Choroid plexus epithelial cell (primary cell): ENCODE data around the gene CEMIP2.
"Not testable (repeated sequence)": the region's sequence is repeated elsewhere in the genome, so short reads cannot be mapped to it uniquely, and the experiment has no call there.

Experiments
- DNase-seq: peaks from one replicate; pipeline ENCODE4 v3.0.0-alpha.2; 2010; ENCODE audit warnings: low read depth
- H3K4me3 ChIP-seq: 2 replicates; pipeline ENCODE4 v1.5.1; 2011; ENCODE audit warnings: low read depth, mild to moderate bottlenecking, control low read depth, low read length, moderate library complexity
- TF ChIP-seq, protein P1 (sequence below): conservative IDR thresholded peaks from 2 replicates; pipeline ENCODE4 v1.5.1; 2011; ENCODE audit warnings: low read depth, mild to moderate bottlenecking, control low read depth, inconsistent platforms, low read length, moderate library complexity

CEMIP2 gene

DNA sequence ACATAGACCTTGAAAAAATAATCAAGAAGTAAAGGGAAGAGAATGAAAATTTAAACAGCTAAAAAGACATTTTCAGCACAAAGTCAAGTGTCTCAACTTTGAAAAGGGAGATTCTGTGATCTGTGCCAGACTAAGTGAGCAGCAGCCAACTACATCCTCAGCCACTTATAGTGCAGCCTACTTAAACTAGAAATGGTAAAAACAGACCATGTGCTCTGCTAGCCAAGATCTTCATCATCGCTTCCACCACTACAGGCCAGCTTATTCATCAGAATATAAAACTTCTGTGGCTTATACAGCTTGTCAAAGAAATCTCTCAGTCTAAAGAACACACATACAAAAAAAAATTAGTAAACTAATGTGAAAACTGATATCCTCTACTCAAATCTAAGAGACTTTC is 63.5 kb downstream of the CEMIP2 start:
- DNase-seq = no peak

DNA sequence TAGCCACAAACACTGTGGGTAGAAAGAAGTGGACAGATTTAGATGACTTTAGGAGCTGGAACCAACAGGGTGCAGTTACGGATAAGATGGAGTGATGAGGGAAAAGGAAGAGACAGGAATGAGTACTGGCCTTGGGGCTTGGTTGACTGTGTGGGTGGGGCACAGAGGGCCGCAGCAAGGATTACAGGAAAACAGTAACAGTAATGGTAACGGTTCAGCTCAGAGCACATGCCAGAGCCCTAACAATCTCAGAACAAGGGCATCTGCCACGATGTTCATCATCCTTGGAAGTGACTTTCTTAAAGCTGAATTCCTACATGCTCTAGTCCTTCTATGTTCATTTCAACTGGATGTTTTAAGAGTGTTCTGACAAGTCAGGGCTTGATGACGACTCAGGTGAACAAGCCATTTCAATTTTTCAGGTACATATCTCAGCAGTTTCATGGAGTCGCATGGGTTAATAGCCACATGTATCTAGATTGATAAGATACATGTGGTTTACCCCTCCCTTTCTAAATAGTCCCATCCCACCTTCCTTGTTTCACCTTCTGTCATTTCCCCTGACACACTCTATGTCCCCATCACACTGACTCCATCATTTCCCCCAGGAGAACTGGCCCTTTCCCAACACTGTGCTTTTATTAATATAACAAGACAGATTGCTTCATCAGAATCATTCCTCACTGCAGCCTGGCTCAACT is 65.0 kb downstream of the CEMIP2 start:
- TF ChIP-seq, protein P1, sequence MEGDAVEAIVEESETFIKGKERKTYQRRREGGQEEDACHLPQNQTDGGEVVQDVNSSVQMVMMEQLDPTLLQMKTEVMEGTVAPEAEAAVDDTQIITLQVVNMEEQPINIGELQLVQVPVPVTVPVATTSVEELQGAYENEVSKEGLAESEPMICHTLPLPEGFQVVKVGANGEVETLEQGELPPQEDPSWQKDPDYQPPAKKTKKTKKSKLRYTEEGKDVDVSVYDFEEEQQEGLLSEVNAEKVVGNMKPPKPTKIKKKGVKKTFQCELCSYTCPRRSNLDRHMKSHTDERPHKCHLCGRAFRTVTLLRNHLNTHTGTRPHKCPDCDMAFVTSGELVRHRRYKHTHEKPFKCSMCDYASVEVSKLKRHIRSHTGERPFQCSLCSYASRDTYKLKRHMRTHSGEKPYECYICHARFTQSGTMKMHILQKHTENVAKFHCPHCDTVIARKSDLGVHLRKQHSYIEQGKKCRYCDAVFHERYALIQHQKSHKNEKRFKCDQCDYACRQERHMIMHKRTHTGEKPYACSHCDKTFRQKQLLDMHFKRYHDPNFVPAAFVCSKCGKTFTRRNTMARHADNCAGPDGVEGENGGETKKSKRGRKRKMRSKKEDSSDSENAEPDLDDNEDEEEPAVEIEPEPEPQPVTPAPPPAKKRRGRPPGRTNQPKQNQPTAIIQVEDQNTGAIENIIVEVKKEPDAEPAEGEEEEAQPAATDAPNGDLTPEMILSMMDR = no peak
- no peak overlapping the region for H3K4me3 ChIP-seq
- DNase-seq = peak; percentile 30

More for the DNA sequence above, 63.5 kb downstream of the CEMIP2 start:
- TF ChIP-seq, protein P1 = no peak
- no peak overlapping the region for H3K4me3 ChIP-seq

DNA sequence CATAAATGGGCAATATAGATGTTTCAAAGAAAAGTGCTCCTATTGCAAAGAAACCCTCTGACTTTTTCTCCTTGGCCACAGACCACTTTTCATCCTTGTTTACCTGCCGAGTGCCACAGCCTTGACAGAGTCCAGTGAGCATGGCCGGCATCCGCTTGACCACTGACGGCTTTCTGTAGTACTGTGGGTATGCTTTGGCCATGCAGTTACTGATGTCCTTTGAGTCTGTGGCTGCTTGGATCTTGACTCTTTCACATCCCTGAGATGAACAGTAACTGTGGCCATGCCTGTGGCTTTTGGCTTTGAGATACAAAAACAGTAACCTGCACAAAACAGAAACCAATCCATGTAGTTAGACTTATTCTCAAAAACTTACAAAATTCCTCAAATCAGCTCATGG is 70.4 kb downstream of the CEMIP2 start:
- TF ChIP-seq, protein P1 = no peak
- DNase-seq = no peak
- no peak overlapping the region for H3K4me3 ChIP-seq

DNA sequence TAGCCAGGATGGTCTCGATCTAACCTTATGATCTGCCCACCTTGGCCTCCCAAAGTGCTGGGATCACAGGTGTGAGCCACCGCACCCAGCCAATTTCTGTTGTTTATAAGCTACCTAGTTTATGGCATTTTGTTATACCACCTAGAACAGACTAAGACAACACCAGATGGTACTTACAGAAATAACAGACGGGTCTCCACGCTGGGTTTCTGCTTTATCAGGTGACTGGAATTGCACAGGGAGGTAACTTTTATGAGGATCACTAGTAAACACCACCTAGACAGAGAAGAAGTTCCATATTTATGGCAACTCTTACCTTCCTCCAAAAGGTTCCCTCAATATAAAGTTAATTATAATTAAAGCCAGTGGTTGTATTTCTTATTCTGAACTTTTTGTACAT is 74.0 kb downstream of the CEMIP2 start:
- TF ChIP-seq, protein P1 = no peak
- H3K4me3 ChIP-seq = no peak overlapping the region
- DNase-seq = no peak

DNA sequence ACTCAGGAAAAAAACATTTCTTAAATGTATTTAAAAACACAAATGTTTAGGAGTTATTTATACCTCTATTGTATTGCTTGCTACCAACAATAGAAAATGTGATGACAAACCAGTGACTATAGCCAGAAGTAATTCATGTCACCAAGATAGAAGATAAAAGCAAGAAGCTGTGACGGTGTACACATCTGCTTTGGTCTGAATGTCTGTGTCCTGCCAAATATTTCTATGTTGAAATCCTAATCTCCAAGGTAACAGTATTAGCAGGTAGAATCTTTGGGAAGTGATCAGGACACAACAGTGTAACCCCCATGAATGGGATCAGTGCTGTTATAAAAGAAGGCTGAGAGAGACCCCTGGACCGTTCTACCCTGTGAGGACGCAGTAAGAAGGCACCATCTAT is 74.7 kb downstream of the CEMIP2 start:
- H3K4me3 ChIP-seq = no peak overlapping the region
- TF ChIP-seq, protein P1 = no peak
- no peak for DNase-seq

DNA sequence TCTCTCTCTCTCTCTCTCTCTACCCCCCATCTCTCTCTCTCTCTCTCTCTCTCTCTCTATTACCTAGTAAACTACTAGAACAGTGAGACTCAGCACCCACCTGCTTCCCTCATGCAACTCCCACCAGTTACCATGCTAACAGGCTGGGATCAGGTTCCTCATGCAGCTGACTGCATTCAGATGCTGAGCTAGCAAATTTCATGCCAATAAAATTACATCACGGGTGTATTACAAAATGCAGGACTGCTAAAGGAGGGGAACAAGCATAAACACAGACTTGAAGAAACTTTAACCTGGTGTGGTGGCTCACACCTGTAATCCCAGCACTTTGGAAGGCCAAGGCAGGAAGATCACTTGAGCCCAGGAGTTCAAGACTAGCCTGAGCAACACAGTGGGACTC is 76.0 kb downstream of the CEMIP2 start:
- DNase-seq = peak; percentile 88
- H3K4me3 ChIP-seq = no peak overlapping the region
- TF ChIP-seq, protein P1 = no peak

DNA sequence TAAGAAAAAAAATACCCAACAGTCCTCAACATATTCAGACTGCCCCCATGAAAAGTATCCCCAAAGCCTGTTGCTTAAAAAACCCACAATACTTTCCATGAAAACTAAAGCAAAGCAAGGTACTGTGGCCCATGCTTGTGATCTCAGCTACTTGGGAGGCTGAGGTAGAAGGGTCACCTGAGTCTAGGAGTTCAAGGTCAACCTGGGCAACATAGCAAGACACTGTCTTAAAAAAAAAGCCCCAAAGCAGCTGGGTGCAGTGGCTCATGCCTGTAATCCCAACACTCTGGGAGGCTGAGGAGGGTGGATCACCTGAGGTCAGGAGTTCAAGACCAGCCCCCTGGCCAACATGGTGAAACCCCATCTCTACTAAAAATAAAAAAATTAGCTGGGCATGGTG is 76.7 kb downstream of the CEMIP2 start:
- not testable (repeated sequence) for DNase-seq, H3K4me3 ChIP-seq
